RWPE1 (cell line): ENCODE data around the gene TMEM209.

Experiments
- CTCF ChIA-PET: fragments of 350-600 bp; sonication (Branson Sonifier 250); formaldehyde crosslinking; extraction: SDS; loops from one replicate; lab custom pipeline; 2021; lab: Yijun Ruan, JAX
- POLR2A ChIA-PET: fragments of 400-600 bp; formaldehyde crosslinking; extraction: SDS; loops from one replicate; lab custom pipeline; 2020; ENCODE audit warnings: antibody characterized with exemption; ENCODE audit not compliant: low non-redundant PET; lab: Yijun Ruan, JAX
- DNase-seq: peaks from one replicate; pipeline ENCODE4 v3.0.0; 2012; ENCODE audit warnings: low spot score
- H3K27ac ChIP-seq: fragments of 450-650 bp; 2 replicates; pipeline ENCODE4 v1.5.1; 2017
- TF ChIP-seq, protein P1 (sequence below): fragments of 450-650 bp; conservative IDR thresholded peaks from 2 replicates; pipeline ENCODE4 v1.5.1; 2017; ENCODE audit warnings: low read depth, mild to moderate bottlenecking

Gene TMEM209

DNA sequence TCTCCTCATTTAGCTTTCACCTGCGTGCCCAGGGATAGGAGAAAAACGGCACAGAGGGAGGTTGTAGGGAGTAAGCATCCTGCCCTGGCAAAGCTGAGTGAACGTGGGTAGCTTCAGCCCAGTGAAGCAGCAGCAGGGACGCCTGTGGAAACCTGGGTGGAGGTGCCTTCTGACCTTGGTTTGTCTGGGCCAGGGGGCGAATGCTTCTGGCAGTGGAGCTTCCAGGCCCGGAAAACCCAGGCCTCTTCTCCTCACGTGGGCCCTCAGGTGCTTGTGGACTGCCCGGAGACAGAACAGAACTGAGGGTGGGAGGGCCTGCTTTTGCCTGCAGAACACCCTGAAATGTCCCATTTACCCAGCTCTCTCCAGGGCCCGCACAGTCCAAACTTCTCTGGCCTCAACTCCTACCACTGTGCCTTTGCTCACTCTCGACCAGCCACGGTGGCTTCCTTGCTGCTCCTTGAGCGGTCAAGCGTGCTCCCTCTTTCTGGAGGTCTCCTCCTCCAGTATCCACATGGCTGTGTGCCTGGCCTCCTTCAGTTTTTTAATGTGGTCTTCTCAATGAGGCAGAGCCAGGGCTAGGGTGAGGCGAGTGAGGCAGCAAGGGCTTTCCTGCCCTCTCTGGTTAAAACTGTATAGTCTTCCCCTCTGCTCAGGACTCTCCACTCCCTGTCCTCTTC, 62.4 kb downstream of the TMEM209 start:
- TF ChIP-seq, protein P1, sequence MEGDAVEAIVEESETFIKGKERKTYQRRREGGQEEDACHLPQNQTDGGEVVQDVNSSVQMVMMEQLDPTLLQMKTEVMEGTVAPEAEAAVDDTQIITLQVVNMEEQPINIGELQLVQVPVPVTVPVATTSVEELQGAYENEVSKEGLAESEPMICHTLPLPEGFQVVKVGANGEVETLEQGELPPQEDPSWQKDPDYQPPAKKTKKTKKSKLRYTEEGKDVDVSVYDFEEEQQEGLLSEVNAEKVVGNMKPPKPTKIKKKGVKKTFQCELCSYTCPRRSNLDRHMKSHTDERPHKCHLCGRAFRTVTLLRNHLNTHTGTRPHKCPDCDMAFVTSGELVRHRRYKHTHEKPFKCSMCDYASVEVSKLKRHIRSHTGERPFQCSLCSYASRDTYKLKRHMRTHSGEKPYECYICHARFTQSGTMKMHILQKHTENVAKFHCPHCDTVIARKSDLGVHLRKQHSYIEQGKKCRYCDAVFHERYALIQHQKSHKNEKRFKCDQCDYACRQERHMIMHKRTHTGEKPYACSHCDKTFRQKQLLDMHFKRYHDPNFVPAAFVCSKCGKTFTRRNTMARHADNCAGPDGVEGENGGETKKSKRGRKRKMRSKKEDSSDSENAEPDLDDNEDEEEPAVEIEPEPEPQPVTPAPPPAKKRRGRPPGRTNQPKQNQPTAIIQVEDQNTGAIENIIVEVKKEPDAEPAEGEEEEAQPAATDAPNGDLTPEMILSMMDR, result no peak
- no peak for DNase-seq
- CTCF ChIA-PET, result no interaction called here

DNA sequence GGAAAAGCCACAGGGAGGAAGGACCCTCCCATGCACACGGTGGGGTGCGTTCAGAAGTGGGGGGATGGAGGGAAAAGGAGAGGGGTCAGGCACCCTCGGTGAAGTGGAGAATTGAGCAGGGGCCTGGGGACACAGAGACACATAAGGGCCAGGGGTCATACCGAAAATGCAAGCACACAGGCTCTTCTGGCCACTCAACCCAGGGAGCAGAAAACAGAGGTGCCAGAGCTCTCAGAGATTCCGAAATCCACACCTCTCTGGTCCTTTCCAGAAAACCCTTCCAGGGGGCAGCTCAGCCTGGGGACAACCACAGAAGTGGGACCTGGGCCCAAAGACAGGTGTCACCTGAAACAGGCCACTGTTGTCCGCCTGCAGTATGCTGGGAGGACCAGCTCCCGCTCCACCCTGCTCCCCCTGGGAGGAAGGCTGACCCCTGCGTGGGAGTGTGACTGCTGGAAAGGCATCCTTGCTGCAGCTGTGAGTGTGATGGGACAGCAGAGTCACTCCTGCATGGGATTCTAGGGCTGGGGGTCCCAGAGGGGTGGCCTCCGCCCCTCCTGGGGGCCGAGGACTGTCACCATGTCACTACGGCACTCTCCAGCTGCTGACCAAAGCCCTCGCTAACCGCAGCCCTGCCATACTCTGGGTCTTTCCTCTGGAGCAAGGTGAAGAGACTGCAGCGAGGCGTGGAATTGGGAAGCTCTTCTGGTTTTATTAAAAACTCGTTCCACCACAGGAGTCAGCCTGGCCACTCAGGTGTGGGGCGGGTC, 63.1 kb downstream of the TMEM209 start:
- TF ChIP-seq, protein P1, result no peak
- POLR2A ChIA-PET, result no interaction called here
- no peak for DNase-seq
- CTCF ChIA-PET, result interaction anchor here (0.6 kb wide), 1 partner anchor 1039 kb away, joined by 5 read pairs; no protein-coding TSS in a partner anchor
- H3K27ac ChIP-seq, result peak overlapping the region; percentile 79

More for the DNA sequence above, 62.4 kb downstream of the TMEM209 start:
- H3K27ac ChIP-seq, result peak overlapping the region; percentile 79
- POLR2A ChIA-PET, result no interaction called here

DNA sequence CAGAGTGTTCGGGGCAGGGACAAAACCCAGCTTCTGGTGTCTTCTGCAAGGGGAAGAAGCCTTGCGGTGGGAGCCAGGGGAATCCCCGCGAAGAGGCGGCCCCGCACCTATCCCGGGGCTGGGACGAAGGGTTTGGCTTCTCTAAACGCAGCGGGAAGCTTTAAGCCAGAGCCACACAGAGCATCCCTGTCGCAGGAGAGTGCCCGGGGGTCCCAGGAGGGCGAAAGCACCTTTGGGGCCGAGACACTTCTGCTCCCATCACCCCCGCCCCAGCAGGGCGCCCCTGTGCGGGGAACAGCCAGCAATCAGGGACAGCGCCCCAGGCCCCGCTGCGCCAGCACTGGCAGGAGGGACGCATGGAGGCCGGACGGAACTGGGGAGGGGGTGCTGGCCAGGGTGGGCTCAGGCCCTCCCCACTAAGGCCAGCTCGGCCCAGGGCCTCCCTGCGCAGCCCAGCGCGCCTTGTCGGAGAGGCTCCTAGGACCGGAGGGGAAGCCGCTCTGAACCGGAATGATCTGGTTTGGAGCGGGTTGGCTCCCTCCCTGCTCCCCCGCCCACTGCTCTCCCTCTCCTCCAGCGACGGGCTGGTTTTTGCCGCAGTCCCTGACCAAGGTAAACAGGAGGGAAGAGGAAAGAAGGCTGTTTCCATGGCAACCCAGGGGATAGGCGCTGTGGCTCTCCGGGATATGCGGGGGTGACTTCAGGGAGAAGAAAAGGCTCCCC, 63.9 kb downstream of the TMEM209 start:
- POLR2A ChIA-PET, result no interaction called here
- H3K27ac ChIP-seq, result peak overlapping the region; percentile 79
- TF ChIP-seq, protein P1, result no peak
- no peak for DNase-seq
- CTCF ChIA-PET, result interaction anchor here (0.6 kb wide), 1 partner anchor 1040 kb away, joined by 5 read pairs; no protein-coding TSS in a partner anchor

DNA sequence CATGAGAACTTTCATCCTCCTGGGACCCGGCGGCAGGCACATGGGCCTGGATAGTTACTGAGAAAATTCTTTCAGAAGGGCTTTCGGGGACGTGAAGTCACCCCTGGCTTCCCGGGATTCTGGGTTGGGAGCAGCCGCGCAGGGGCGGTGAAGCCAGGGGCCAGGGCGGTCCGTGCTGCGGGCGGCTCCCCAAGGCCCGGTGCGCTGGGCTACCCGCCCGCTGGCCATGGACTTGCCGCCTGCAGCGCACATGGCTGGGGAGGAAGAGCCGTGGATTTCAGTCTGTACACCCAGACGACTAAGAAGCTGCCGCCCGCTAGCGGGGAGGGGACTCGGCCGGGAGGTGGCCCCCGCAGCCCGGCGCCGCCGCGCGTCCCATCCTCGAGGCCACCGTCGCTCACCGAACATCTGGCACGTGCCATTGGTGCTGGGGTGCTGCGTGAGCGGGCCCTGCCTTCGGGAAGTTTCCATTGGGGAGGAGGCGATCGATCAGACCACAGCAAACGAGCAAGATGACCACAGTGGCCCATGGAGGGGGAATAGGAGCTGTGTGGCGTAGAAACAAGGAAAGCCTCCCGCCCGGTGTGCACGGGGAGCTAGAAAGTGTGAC, 64.5 kb downstream of the TMEM209 start:
- TF ChIP-seq, protein P1, result no peak
- POLR2A ChIA-PET, result interaction anchor here (0.6 kb wide), 1 partner anchor 33 kb away, joined by 3 read pairs; no protein-coding TSS in a partner anchor
- H3K27ac ChIP-seq, result peak overlapping the region; percentile 79
- no peak for DNase-seq
- CTCF ChIA-PET, result no interaction called here

DNA sequence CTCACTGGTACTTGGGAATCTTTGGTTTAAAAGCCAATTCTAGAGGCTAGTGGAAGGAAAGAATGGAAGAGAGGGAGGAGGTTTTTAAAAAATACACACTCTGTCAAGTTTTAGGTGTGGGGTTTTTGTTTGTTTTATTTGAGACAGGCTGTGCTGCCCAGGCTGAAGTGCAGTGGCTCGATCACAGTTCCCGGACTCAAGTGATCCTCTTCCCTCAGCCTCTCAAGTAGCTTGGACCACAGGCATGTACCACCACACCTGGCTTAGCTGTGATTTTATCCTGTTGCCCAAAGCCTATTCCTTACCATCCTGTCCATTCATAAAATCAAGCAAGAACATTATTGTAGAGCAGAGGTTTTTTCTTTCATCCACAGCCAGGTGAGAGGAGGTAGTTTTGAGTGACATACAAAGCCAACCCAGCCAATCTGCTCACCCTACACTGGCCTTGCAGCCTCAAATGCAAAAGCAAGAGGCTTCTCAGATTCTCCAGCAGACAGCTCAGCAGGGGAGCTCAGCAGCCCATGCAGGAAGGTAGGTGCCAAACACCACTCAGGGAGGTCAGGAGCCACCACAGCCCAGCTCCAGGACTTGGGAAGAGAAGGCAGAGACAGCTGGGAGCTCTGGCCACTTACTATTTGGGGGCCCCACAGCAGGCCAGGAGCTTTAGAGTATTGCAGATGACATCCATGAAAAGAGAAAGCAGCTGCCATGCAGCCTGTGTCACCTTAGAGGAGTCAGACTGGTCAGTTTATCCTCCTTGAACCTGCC, 65.8 kb downstream of the TMEM209 start:
- ChIA-PET POLR2A (no interaction called here), CTCF (interaction anchor here (0.7 kb wide), 1 partner anchor 648 kb away, joined by 5 read pairs; no protein-coding TSS in a partner anchor)
- peak overlapping the region; percentile 79 for H3K27ac ChIP-seq
- TF ChIP-seq, protein P1, result no peak
- DNase-seq, result no peak
